HFFc6 (cell line): ENCODE results near the gene CCDC192. TPM values are rescaled to one million over a fixed set of nuclear protein-coding genes. Genes with fewer than 3 reads are reported as not detected.

Source experiments
- DNase-seq: peaks from one replicate; pipeline ENCODE4 v3.0.0-alpha.2; 2018
- H3K27ac Mint-ChIP-seq: 2 replicates; pipeline ENCODE4 v1.8.0; 2020; ENCODE audit warnings: mild to moderate bottlenecking, mixed read lengths
- H3K27me3 Mint-ChIP-seq: 2 replicates; pipeline ENCODE4 v1.8.0; 2021; ENCODE audit warnings: mild to moderate bottlenecking, moderate library complexity, mixed read lengths; ENCODE audit not compliant: insufficient read depth
- H3K36me3 Mint-ChIP-seq: 2 replicates; pipeline ENCODE4 v1.8.0; 2021; ENCODE audit warnings: low read depth, mixed read lengths
- H3K4me1 Mint-ChIP-seq: 2 replicates; pipeline ENCODE4 v1.8.0; 2020; ENCODE audit warnings: low read depth, mixed read lengths
- H3K4me3 Mint-ChIP-seq: 2 replicates; pipeline ENCODE4 v1.8.0; 2020; ENCODE audit warnings: mild to moderate bottlenecking, moderate library complexity, mixed read lengths
- H3K9me3 Mint-ChIP-seq: 2 replicates; pipeline ENCODE4 v1.8.0; 2020; ENCODE audit warnings: mild to moderate bottlenecking, mixed read lengths
- total RNA-seq, 6 experiments: library from RNA; stranded (reverse); fragmentation: NEBNext Ultra II Directional; extraction: Animal tissue kit (Norgen Biotek cat#: 25700); gene quantifications; 2 replicates in 1 of 6; 3 replicates in 5 of 6; pipeline ENCODE4 v1.2.3, GENCODE V29; 2021
- TF ChIP-seq, protein P1 (sequence below): fragments of 200-600 bp; sonication (generic); IDR thresholded peaks from 2 replicates; pipeline ENCODE4 v1.5.0; 2021; ENCODE audit warnings: antibody characterized with exemption, mild to moderate bottlenecking

CCDC192 gene
- total RNA-seq, 6 experiments from 2014 or later, result not detected

DNA sequence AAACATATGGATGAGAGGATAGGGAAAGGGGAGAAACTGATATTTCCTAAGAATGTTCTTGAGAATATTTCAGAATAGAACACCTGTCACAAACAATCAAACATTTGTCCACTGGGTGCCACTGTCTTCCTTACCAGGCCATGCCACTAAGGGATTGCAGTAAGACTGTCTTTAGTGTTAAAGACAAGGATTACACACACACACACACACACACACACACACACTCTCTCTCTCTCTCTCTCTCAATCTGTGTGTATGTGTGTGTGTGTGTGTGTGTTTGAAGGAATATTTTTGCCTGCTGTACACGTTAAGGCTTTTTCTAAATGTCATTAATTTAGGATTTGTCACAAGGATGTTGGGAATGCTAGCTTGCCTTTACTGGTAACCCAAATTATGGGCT, 54.4 kb downstream of the CCDC192 start:
- H3K9me3 Mint-ChIP-seq, result no peaks in the 10 kb centered on the region
- H3K27ac Mint-ChIP-seq, result no peak overlapping the region
- TF ChIP-seq, protein P1, sequence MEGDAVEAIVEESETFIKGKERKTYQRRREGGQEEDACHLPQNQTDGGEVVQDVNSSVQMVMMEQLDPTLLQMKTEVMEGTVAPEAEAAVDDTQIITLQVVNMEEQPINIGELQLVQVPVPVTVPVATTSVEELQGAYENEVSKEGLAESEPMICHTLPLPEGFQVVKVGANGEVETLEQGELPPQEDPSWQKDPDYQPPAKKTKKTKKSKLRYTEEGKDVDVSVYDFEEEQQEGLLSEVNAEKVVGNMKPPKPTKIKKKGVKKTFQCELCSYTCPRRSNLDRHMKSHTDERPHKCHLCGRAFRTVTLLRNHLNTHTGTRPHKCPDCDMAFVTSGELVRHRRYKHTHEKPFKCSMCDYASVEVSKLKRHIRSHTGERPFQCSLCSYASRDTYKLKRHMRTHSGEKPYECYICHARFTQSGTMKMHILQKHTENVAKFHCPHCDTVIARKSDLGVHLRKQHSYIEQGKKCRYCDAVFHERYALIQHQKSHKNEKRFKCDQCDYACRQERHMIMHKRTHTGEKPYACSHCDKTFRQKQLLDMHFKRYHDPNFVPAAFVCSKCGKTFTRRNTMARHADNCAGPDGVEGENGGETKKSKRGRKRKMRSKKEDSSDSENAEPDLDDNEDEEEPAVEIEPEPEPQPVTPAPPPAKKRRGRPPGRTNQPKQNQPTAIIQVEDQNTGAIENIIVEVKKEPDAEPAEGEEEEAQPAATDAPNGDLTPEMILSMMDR, result peak; percentile 76
- no peaks in the 10 kb centered on the region for H3K36me3 Mint-ChIP-seq
- peaks cover 17% of the 10 kb centered on the region for H3K4me1 Mint-ChIP-seq
- peak; percentile 67 for DNase-seq
- peaks cover 5% of the 10 kb centered on the region for H3K27me3 Mint-ChIP-seq
- H3K4me3 Mint-ChIP-seq, result no peak overlapping the region

DNA sequence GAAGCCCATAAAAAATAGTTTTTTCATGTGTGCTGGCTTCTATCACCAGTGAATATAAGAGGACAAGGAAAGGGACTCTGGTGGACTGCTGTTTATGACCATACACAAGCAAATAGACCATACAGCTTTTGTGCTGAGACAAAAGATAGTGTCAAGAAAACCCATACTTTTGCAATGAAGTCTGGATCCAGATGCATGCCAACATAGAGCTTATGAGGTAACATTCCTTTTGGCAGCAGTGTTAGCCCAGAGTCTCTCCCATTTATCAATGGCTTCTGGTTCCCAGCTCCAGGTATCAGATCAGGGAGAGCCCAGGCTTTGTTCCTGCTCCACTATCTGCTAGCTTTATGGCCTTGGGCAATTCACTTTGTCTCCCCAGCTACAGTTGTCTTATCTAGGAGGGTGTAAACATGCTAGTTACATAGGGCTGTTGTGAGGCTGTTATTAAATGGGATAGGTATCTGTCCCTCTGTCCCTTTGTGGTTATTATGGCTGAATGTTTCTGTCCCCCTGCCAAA, 55.6 kb downstream of the CCDC192 start:
- Mint-ChIP-seq H3K4me1 (peaks cover 10% of the 10 kb centered on the region), H3K27ac (no peak overlapping the region), H3K36me3 (no peaks in the 10 kb centered on the region), H3K9me3 (no peaks in the 10 kb centered on the region), H3K27me3 (peaks cover 11% of the 10 kb centered on the region), H3K4me3 (no peak overlapping the region)
- TF ChIP-seq, protein P1, result no peak
- DNase-seq, result no peak

DNA sequence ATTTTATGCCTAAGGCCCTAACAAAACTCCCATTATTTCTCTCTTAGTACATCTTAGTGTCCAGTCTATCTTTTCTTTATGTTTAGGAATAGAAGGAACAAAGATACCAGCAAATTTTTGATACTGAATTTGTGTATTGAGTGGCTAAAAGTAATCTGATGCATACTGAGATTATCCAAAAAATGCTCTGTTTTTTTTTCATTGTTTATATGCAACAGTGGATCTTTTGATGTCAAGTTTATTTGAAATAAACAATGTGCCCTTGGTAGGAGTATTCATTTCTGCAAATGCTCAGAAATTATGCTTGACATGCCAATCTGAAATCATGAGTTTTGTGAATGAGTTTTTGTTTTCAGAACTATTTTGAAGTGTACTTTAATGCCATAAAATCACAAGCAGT, 58.7 kb downstream of the CCDC192 start:
- no peaks in the 10 kb centered on the region for H3K36me3 Mint-ChIP-seq
- no peak for DNase-seq
- H3K27me3 Mint-ChIP-seq, result peaks cover 9% of the 10 kb centered on the region
- TF ChIP-seq, protein P1, result no peak
- no peak overlapping the region for H3K4me3 Mint-ChIP-seq
- peaks cover 6% of the 10 kb centered on the region for H3K4me1 Mint-ChIP-seq
- no peak overlapping the region for H3K27ac Mint-ChIP-seq
- H3K9me3 Mint-ChIP-seq, result no peaks in the 10 kb centered on the region

DNA sequence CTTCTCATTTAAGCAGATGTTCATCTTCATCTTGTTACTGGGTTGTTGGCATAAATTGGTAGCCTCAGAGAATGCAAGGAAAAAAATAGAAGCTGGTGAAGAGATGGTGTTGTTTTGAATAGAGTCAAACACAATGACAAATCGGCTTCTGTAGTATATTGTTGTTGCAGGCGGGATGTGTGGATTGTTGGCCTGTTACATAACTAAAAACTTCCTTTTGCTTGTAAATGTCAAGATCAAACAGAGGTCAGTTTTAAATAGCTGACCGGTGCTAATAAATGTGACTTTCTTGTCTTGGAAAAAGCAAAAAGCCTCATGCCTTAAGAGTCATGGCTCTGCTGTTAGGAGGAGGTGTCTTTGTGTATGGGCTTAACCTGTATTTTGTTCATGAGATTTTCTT, 59.2 kb downstream of the CCDC192 start:
- Mint-ChIP-seq H3K9me3 (no peaks in the 10 kb centered on the region), H3K27ac (no peak overlapping the region), H3K36me3 (no peaks in the 10 kb centered on the region)

DNA sequence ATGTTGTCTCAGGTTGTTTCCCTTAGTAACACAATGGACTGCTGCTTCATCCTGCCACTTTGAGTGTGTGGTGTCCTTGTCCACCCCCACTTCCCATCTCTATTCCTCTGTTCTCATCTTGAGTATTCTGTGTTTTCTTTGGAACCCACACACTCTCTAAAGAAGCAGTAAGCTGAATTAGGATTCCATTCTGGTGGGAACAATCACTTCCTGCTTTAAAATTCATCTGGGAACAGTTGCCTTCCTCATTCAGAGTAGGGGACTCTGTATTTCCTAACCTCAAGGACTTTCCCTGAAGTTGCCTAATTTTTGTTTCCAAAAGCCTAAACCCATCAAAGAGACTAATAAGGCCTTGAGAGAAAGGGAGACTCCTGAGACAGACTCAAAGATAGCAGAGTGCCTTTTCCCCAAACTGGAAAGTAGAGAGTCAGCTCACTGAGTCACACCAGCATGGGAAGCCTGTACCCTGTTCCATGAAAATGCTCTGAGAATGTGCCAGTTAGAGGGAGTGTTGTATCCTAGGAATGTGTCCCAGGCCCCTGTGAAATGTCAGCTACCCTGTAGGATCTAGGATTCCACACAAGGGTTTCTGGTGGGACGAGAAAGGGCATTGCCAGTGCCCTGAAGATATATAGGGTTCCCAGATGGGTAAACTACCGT, 63.6 kb downstream of the CCDC192 start:
- no peak overlapping the region; the same call in 1 of the 2 replicates for H3K27ac Mint-ChIP-seq
- H3K4me3 Mint-ChIP-seq, result peak overlapping the region; percentile 42; the same call in 1 of the 2 replicates
- H3K9me3 Mint-ChIP-seq, result no peaks in the 10 kb centered on the region
- H3K4me1 Mint-ChIP-seq, result peaks cover 12% of the 10 kb centered on the region
- peaks cover 9% of the 10 kb centered on the region for H3K27me3 Mint-ChIP-seq
- no peaks in the 10 kb centered on the region for H3K36me3 Mint-ChIP-seq
- TF ChIP-seq, protein P1, result no peak
- no peak for DNase-seq

More for the DNA sequence above, 59.2 kb downstream of the CCDC192 start:
- Mint-ChIP-seq H3K4me1 (peaks cover 11% of the 10 kb centered on the region), H3K4me3 (no peak overlapping the region), H3K27me3 (peaks cover 7% of the 10 kb centered on the region)
- DNase-seq, result no peak
- TF ChIP-seq, protein P1, result no peak
